ENCODE measurements around the gene MT4. TPM values are rescaled to one million over a fixed set of nuclear protein-coding genes. Genes with fewer than 3 reads are reported as not detected.

The MT4 gene
- total RNA-seq, 4 donors from 2014 or later, result not detected

GRCh38 chr16:56608043-56608875 is 43.4 kb downstream of the MT4 start, which contains the start of gene MT2A:
TSS of gene MT2A (plus strand) at chr16:56608584. CDS start at chr16:56608656, 72 bp downstream.
- DNase-seq (ENCODE audit: low spot score) (peak; percentile 91), ATAC-seq (ENCODE audit: low FRiP score) (peak; percentile 51)
- no peak for TF ChIP-seq CTCF (IDR thresholded peaks at IDR 0.05)

- no peak for ATAC-seq (ENCODE audit: low FRiP score)
- no peak for DNase-seq (ENCODE audit: low spot score)
- no peak for TF ChIP-seq CTCF (IDR thresholded peaks at IDR 0.05)
These were observed 44.1 kb downstream of the MT4 start for GRCh38 chr16:56608876-56609462.

- TF ChIP-seq CTCF (IDR thresholded peaks at IDR 0.05), result no peak
- DNase-seq (ENCODE audit: low spot score) (no peak), ATAC-seq (ENCODE audit: low FRiP score) (no peak)
These were observed 44.6 kb downstream of the MT4 start for GRCh38 chr16:56609463-56609921.

- peak; percentile 66 for DNase-seq (ENCODE audit: low spot score)
- TF ChIP-seq CTCF (IDR thresholded peaks at IDR 0.05), result no peak
- peak; percentile 10 for ATAC-seq (ENCODE audit: low FRiP score)
These were observed 45.2 kb downstream of the MT4 start for GRCh38 chr16:56610017-56610608.

- DNase-seq (ENCODE audit: low spot score), result no peak
- ATAC-seq (ENCODE audit: low FRiP score), result no peak
- TF ChIP-seq CTCF (IDR thresholded peaks at IDR 0.05), result no peak
These were observed 45.8 kb downstream of the MT4 start for GRCh38 chr16:56610609-56611111.

GRCh38 chr16:56611281-56611833 is 46.5 kb downstream of the MT4 start:
- DNase-seq (ENCODE audit: low spot score) (no peak), ATAC-seq (ENCODE audit: low FRiP score) (no peak)
- no peak for TF ChIP-seq CTCF (IDR thresholded peaks at IDR 0.05)
